Ovary (tissue), 3 donors: Measurements from ENCODE around the gene CRHR1.

Experiments
- POLR2A ChIP-seq: fragments of 450-650 bp; IDR thresholded peaks from one replicate; pipeline ENCODE4 v1.6.1; 2017; ENCODE audit warnings: antibody characterized with exemption, mild to moderate bottlenecking, moderate library complexity
- TF ChIP-seq, protein P1 (sequence below), 3 donors: fragments of 450-650 bp in 2 of 3; fragments of 200-600 bp in 1 of 3; IDR thresholded peaks; one replicate each; pipeline versions ENCODE4 v1.5.1 to v1.8.0; 2016 to 2022; ENCODE audit warnings: antibody characterized with exemption in 3 of 3, mild to moderate bottlenecking in 1 of 3
- donor health status: DM: no; HTN: no; CAD: no.

DNA sequence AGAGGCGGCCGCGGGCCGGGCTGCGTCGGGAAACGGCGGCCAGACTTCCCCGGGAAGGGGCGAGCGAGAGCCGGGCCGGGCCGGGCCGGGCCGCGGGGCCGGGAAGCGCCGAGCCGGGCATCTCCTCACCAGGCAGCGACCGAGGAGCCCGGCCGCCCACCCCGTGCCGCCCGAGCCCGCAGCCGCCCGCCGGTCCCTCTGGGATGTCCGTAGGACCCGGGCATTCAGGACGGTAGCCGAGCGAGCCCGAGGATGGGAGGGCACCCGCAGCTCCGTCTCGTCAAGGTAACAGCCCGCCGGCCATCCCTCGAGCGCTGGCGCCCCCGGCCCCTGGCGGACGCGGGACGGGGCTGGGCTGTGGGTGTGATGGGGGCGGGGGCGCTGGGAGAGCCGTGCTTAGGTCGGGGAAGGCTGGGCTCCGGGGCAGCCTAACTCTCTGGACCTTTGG is at the start of gene CRHR1:
- TF ChIP-seq, protein P1, sequence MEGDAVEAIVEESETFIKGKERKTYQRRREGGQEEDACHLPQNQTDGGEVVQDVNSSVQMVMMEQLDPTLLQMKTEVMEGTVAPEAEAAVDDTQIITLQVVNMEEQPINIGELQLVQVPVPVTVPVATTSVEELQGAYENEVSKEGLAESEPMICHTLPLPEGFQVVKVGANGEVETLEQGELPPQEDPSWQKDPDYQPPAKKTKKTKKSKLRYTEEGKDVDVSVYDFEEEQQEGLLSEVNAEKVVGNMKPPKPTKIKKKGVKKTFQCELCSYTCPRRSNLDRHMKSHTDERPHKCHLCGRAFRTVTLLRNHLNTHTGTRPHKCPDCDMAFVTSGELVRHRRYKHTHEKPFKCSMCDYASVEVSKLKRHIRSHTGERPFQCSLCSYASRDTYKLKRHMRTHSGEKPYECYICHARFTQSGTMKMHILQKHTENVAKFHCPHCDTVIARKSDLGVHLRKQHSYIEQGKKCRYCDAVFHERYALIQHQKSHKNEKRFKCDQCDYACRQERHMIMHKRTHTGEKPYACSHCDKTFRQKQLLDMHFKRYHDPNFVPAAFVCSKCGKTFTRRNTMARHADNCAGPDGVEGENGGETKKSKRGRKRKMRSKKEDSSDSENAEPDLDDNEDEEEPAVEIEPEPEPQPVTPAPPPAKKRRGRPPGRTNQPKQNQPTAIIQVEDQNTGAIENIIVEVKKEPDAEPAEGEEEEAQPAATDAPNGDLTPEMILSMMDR (IDR thresholded peaks at IDR 0.05) = no peak
- no peak for TF ChIP-seq POLR2A
